ENCODE results near the gene DMRTA2.

The DMRTA2 gene

DNA sequence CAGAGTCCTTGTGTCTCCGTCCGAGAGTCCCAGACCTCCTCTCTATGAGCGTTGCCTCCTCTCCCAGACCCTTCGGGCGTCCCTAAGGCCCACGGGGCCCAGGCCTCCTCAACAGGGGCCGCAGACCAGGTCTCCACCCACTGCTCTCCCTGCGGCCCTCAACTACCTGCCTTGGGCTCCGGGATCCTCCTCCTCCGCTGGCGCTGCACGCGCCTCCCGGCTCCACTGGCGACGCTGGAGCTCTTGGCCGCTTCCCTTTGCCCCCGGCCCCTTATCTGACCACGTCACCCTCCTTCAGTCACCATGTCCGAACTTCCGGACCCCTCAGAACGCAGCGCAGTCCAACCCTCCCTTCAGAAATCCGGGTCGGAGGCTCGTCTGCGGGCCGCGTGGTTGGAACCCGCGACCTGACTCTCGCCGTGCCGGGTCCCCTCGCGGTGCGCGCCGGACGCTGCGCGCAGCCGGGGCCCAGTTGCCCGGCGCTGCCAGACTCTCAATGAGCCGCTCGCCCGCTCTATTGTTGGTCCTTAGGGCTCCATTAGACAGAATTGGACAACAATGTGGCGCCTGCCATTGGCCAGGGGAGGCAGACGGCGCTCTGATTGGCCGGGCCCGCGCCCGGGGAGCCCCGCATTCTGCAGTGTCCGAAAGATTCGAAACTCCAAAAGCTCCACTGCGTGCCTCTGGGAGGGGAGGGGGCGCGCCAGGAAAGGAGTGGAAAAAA, at the start of gene DMRTA2:
DMRTA2 (minus strand) TSS at position 498 of the 724 bp plus-strand sequence. CDS start 1,907 bp downstream, outside the sequence.
- DNase-seq = no peak

DNA sequence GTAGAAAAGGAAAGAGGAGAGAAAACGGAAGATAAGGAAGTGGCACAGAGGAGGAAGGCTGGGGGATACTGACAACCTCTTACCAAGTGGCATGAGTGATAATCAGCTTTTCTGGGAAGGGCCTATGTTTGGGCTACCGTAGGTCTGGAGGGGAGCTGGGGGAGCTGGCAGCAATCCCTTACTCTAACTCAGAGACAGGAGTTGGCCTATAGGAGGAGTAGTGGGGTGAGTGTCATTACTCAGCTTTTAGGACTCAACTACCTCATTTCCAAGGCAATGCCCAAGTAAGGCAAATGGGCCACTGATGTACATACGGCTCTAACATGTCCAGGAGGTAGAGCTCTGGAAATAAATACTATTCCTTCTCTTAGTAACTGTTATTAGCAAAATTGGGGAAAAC, 48.7 kb upstream of the DMRTA2 start:
- no peak for DNase-seq

DNA sequence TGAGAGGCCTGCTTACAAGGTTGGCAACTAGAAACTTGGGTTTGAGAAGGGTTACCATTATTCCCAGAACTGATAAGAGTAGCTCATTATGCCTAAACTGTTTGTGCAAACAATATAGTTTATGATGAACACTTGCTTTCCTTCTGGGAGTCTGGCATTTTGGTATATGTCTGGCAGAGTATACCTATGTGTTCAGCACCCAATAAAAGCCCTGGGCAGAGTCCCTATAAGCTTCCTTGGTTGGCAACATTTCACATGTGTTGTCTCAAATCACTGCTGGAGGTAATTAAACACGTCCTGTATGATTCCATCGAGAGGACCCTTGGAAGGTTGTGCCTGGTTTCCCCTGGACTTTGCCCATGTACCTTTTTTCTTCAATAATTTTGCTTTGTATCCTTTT, 39.7 kb upstream of the DMRTA2 start:
- DNase-seq = no peak

DNA sequence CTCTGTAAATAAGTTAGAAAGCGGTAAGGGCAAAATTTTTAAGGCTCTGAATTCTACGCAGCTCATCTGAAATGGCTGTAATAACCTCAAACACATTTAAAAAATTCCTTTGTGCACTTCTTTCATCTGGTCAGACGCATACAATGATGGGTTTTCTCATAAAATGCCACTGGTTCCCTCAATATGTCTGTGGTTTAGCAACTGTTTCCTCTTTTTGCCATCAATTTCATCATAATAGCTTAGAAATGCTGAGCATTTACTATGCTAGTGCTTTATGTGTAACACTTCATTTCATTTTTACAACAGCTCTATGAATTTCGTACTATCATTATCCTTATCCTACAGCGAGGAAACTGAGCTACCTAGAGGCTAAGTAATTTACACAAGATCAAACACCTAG, 35.3 kb upstream of the DMRTA2 start:
- DNase-seq = no peak

DNA sequence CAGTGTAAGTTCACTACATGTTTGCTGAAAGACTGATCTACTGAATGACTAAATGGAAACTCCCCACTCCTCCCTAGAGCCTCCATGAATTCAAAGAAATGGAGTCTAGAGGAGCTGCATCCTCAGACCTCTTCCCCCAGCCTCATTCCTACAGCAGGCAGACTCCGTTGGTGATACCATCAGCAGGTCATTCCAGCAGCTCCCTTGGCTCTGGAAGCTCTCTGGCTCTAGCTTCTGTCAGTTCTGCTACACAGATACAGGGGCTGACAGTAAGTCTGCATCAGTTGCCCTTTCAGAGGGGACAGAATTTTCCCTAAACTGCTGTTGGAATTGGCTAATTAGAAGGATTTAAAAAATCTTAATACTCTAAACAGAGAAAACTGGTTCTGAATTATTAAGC, 31.7 kb upstream of the DMRTA2 start:
- no peak for DNase-seq

DNA sequence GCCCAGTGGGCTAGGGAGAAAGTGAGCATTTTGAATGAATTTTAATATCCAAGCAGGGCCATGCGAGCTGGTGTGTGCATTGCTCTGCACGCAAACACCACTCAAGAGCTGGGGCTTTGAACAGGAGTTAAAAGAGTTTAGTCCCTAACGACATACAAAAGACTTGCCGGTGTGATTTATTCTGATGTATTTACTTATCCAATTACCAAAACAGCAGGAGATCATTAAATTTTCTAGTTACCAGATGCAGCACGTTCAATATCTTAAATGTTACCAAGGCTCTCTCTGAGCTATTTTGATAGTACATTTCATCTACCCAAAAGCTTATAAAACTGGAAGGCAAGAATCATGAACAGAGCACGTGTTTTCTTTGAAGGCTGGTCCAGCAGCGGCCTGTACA, 30.0 kb upstream of the DMRTA2 start:
- DNase-seq = no peak

DNA sequence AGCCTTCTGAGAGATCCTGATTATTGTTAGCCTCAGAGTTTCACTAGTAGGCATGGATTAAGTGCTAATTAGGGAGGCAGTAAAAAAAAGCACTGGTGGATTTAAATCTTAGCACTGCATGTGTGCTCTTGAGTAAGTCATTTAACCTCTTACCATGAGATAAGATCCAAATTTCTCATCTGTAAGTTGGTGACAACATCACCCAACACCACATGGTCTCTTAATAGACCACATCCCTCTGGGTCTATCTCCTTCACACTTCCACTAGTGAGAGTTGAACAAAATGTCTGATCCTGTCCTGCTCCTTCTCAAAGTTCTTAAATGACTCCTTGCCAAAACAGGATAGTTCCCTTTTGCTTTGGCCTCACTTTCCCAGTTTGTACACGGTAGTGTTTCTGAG, 29.5 kb upstream of the DMRTA2 start:
- DNase-seq = no peak

DNA sequence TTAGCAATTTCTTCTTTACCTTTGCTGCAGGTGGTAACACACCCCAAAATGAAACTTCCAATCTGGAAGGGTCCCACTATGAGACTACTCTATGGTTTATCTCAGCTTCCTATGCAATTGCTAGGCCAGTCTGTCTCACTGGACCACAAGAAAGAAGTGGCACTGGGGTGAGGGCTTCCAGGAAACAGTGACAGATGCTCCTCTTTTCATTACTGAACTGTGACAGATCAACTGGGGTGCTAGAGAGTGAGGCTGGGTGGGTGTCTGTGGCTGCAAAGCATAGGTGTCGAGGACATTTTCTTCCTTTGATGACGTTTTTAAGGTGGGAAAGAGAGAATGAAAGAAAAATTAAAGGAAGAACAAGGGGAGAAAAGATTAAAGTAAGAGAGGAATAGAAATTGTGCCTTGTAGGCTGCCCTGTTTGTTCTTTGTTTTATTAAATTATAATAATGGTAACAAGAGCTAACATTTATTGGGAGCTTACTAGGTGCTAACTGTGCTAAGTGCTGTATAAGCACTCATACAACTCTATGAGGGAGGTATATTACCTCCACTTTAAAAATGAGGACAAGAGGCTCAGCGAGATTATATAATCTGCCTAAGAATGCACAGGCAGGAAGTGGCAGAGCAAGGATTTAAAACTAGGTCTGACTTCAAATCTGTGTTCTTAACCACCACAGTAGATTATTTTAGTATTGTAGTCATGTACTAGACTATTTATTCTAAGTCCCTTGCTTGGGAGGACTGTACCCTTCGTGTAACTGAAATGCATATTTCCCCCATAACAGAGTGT, 27.8 kb upstream of the DMRTA2 start:
- no peak for DNase-seq

DNA sequence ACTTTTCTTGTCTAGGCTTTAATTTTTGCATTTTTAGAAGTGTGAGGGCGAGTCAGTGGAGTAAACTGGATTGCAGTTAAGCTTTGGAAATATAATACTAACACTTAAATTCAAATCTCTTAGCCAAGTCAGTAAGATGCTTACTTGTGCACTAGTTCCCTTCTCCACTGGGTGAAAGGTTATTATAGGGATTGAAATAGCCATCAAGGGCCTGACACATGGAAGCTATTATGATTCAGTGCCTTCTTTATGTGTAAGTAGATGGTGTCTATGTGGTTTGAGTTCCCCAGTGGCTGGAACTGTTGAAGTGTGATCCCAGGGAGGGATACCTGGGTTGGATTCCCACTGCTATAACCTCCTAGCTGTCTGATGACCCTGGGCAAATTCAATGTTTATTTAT, 24.7 kb upstream of the DMRTA2 start:
- DNase-seq = no peak

DNA sequence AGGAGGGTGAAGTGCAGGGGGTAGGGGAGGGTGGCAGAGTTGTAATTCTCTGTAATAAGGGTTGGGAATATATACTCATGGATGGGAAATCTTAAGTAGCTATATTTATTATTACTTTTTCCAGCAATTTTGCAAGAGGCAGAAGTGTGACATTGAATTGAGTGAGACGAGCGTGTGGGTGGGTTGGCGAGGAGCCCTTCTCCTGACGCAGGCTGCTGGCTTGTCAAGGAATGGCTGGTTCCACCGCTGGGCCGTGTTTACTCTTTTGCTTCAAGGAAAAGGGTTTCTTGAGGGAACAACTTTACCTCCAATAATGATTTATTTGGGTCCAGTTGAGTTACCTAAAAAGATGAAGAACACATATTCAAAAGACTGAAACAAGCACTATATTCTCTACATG, 17.9 kb upstream of the DMRTA2 start:
- no peak for DNase-seq

DNA sequence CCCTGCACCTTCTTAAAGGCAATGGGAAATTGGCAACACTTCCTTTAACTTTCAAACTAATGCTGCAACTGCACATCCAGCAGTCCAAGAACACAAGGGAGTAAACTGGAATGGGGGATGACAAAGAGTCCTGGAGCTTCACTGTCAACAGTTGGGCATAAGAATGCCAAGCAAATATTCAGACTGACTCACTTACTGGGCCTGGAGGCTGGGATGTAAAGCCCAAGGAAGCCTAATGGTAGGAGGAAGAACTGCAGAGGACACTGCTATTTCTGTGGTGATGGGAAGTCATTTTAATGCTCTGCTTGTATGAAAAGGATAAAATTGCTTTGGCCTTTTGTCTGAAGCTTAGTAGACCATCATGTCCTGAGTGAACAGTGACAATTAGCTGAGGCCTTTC, 15.7 kb upstream of the DMRTA2 start:
- DNase-seq = no peak

DNA sequence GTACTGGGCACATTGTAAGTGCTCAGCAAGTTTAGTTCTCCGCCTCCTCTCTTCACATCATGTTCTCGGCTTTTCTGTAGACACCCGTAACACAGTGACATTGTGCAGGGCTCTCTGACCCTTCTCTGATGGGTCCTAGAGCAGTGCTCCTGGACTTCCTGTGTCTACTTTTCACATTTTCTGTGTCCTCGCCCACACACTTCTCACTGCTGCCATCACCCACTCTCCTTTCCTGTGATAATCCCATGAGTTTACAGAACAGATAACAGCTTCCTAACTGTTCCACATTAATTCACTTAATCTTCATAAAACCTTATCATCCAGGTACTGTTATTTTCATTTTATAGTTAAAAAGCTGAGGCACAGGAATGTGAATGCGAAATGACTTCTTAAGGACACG, 13.2 kb upstream of the DMRTA2 start:
- no peak for DNase-seq

DNA sequence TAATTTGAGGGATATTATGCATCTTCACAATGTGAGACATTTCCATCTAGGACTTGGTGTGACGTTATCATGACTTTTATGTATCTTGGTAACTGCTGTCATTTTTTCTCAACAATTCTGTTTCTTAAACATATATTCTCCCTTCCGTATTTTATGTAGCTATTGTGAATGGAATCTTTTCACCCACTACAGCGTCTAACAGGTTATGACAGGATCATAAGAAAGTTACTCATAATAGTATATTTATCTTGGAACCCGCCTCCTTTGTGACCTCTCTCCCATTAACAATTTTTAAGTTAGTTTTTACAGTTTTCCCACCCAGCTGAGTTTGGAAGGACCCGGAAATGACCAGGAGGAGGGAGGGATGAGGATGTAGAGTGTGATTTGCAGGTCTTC, 6.8 kb upstream of the DMRTA2 start:
- DNase-seq = no peak

DNA sequence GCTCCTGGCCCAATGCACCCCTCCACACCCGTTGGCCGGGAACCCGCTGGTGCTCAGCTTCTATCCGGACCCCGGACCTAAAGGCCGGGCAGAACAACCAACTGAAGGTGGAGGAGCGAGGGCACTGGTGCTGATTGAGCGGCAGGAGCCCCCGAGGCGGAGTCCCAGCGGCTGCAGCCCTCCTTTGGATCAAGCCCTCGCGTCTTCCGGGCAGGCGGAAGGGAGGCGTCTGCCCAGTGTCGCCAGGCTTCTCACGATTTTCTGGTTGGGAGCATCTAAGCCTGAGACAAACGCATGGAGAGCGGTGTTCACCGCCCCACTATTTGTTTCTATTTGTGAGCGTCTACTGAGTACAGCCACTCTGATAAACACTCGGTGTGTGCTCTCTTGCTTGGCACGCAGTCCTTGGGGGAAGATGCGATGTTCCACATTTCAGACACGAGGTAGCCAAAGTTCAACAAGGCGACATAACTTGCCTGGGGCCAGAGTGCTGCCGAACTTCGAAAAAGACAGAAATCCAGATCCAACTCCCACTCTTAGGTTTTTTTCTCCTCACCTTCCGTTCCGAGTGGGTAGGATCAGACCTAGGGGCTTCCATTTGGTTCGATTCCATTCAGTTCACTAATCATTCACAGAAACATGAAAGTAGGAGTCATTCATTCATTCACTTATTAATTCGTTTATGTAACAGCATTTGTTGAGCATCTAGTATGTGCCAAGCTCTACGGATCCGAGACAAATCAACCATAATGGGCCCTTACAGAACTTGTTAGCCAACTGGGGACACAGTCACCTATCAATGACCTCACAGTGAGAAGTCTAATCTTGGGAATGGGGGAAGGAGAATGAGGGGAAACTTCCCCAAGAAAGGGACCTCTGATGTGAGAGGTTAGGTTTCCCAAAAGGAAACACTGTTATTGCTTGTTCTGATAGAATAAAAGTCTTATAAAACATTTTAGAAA, 4.9 kb upstream of the DMRTA2 start:
- no peak for DNase-seq

DNA sequence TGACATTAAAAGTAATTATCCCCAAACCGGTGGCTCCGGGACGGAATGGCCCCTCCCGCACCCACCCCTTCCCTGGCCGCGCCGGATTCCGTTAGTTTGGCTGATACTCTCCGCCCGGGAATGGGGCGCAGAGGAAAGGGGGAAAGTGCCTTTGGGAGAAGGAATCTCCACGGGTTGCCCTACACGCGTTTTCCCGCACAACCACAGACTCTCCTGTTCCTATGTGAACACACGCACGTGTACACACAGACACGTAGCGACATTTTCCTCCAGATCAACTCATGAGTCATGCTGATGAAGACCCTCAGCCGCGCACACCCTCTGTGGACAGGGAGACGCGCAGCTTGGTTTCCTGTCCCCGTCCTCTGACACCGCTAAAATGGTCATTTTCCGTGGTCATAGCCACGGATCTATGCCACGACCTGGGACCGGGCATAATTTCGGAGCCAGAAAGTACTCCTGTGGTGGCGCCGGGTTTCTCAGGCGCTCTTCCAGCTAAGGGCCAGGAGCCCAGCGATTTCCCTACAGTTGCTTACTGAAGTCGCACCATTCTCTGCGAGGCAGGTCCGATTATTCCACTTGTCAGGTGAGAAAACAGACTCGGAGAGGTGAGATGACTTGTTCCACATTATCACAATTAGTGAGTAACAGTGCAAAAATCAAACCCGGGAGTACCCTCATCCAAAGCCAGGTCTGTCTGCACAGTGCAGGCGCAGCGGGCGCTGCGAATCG, 4.0 kb upstream of the DMRTA2 start:
- DNase-seq = no peak

DNA sequence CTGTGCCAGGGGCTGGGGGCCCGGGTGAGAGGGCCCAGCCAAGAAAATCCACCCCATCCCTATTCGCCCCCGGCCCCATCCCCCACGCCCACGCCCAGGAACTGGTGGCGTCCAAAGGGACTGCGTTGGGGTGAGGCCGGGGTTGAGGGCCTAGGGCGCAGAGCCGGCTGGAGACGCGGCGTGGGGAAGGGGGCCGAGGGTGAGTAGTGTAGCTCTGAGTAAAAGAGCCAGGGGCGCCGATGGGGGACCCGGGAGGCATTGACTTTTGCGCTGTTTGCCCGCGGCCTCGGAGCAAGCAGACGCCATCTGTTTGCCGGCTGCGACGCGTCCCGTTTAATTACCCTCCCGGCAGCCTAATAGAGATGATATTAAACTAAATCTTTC, 3.5 kb upstream of the DMRTA2 start:
- DNase-seq = no peak

DNA sequence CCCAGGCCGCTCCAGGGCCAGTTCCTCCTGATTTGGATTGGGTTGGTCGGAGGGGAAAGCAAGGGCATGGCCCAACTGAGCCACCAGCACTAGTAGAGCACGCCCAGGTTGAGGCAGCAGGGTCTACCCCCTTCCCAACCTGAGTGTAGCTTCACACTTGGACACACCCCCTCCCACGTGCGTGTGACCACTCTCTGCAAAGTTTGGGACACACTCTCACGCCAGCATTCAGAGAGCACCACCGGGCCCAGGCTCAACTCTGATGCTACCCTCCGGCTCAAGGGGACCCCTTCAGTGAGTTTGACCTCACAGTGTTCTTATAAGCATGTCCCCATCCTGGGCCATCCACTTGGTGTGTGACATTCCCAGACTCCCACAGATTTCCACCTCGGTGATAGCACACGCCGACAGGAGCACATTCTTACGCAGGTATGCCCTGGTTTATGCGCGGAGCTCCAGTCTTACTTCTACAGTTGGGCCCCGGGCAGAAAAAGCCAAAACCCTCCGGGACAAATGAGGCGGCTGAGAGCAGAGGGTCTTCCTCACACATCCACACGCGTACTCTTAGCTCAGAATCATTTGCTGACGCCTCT, 3.0 kb upstream of the DMRTA2 start:
- no peak for DNase-seq

DNA sequence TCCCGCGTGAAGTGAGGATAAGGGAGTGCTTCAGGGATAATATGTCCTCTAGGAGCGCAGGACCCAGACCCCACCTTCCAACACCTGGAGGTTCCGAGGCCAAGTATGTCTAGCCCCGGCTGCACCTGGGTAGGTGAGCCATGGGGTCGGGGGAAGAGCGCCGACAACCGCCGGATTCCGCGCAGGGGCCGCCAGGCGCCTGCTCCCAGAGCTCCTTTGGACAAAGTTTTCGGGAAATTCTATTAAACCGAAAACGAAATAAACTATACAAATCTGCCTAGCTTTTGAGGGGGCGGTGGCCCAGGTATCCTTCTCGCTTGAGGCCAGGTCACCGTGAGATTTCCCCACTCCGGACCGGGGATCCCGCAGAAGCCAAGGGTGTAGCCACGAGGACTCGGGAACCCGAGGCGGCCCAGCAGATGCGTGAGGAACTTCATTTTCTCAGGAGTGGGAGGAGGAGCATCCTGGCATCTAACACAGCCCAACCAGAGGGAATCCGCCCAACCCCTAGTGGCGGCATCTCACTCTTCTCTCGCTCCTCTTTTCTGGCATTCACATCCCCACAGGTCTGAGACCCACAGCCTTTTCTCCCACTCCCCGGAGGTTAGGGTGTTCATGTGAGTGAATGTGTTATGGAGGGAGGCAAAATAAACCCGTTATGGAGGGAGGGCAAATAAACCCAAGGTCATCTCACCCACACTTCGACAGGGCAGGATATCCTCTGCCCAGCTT, 2.3 kb upstream of the DMRTA2 start:
- no peak for DNase-seq

DNA sequence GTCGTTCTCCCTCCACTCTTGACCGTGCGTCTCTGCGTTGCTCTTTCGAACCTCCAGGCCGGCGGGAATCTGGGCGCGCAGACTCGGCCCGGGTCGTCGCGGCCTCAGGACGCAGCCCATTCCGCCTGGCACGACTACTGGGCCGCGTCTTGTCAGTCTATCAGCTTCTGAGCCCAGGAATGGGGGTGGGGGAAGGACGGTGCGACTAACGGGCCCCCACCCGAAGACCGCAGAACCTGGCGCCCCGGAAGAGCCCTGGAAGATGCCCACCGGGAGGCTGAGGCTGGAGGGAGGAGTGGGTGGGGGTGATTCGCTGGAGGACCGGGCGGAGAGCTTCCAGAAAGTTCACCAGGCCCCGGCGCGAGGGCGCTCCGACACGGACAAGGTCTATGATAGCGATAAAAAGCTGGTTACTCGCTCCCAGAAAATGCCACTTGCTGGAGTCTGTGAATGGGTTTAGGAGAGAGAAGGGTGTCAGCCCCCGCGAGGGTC, 1.7 kb upstream of the DMRTA2 start:
- no peak for DNase-seq

DNA sequence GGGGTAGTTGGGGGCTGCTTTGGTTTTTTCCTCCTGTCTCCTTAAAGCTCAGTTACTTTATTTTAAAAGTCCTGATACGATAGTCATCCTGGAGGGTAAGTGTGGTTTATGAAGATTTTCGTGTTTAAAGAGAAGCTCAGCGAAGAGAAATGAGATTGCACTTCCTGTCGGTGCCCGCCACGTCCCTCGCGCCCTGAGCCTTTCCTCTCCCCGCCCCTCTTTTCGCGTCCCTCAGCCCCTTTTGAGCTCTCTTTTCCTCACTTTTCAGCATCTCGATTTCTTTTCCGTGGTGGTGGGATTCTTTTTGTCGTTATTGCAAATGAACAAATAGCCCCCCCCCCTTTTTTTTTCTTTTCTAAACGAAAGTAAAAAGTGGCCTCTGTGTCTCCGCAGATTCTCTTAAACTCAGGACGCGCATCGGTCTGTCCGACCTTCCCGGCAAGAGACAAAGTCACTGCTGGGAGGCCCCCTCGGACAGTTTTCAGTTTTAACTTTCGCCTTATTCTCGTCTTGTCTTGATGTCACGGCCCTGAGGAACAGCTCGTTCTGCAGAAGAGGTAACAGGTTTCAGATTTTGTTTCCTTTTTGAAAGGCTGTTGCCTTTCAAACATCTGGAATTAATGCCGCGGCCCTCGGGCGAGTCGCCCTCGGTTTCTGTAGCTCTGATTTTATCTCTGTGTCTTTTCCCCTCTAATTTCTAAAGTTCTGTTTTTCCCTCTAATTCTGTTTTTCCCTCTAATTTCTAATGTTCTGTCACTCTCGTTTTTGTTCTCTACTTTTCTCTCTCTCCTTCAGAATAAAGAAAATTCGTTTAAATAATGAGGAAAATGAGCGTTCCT, 1.0 kb upstream of the DMRTA2 start:
- peak; percentile 41 for DNase-seq

DNA sequence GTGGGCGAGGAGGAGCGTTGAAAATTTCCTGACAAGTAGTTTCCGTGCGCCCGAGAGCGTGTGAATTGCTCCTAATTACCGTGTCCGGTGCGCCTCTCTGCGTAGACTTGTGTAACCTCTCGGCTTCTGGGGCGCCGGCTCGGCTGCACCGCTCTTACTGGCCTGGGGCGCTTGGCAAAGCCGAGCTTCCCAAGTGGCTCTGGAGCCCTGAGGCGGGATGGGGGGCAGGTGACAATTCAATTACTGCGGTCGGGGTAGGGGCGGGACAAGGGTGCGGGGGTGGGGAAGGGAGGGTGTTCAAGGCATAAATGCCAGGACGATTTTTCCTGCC, 392 bp upstream of the DMRTA2 start:
- peak; percentile 35 for DNase-seq
